Activated T-cell treated with anti-CD3 and anti-CD28 coated beads for 24 hours (primary cell): ENCODE results near the gene NDFIP1.

ENCODE experiments used
- DNase-seq: peaks from one replicate; pipeline ENCODE4 v3.0.0-alpha.2; 2020; ENCODE audit warnings: low read depth

The NDFIP1 gene

DNA sequence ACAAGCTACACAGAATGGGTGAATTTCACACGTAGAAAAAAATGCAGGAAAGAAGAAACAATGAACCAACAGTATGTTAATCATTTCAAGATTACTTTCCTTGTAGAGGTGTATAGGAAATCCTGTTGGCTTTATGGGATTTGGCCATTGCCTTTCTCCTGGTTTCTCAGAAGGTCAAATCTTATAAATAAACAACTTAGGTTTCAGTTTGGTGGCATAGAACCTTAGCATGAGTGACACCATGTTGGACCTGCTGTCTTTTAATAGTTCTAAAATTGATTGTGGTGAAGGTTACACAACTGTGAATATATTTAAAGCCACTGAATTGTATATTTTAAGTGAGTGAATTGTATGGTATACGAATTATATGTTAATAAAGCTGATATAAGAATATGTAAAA lies 16.7 kb upstream of the NDFIP1 start:
- no peak for DNase-seq

DNA sequence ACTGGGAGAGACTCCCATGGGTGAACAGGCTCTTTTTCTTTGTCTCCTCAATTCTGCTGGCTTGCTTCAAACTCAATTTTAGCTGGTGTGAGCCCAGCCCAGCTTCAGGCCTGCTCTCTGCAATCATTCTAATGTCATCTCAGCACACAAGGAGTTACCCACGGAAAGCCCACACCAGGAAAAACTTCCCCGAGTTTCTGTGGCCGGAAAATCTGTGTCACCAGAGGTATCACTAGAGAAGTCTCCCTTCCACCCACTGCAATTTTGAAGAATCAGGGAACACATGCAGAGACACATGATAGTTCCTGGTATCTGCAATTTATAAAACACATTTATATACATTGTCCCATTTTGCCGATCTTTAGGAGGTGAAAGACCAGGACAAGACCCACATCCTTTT lies 13.5 kb upstream of the NDFIP1 start:
- peak; percentile 68 for DNase-seq

DNA sequence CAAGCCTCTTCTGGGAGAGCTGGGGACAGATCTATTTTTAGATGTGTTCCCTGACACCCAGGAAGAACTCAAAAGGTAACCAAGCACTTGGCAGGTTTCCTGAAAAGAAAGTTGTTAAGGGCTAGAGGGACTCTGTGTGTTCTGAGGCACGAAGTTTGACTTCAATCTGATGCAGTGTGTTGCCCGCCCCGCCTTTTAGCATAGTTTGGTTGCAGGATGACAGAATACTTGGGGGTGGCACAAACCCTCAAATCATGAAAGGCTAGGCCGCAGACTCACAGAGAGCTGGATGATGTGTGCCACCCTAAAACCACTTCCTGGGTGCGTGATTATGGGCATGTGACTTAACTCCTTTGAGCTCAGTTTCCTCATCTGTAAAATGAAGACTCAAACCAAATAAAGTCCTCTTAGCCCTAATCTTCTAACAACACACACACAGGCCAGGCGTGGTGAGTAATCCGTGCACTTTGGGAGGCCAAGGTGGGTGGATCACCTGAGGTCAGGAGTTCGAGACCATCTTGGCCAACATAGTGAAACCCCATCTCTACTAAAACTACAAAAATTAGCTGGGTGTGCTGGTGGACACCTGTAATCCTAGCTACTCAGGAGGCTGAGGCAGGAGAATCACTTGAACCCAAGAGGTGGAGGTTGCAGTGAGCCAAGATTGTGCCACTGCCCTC lies 12.8 kb upstream of the NDFIP1 start:
- DNase-seq: peak; percentile 78

DNA sequence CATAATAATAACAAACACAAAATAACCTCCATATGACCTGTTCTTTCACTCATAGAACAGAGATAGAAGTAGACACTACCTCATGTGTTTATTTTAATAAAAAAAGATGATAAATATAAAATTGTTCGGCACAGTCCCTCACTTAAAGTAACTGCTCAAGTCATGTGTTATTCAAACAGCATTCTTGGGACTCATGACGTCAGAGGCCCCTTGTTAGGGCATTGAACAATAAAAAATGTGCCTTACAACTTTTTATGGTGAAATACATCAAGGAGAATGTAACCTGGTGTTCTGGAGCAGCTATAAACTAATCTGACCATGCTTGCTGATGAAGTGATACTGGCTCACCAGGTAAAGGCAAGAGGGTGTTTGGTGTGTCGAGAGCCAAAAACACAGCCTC lies 12.2 kb upstream of the NDFIP1 start:
- DNase-seq: no peak

DNA sequence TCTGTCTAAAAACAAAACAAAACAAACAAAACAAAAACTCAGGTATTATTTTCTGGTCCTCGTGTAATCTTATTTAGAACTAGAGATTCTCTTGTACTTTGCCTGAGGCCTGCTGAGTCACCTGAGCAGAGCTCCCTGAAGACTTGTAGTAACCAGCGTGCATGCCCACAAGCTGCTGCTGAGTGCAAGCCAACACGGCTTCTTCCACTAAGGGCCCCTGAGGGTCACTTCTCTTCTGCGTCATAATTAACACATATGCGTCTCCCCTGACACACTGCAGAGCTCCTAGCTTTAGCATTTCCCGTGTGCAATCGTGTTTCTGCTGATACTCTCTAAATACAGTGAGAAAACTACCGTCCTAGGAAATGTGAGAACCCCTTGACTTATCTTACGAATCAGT lies 10.9 kb upstream of the NDFIP1 start:
- no peak for DNase-seq

DNA sequence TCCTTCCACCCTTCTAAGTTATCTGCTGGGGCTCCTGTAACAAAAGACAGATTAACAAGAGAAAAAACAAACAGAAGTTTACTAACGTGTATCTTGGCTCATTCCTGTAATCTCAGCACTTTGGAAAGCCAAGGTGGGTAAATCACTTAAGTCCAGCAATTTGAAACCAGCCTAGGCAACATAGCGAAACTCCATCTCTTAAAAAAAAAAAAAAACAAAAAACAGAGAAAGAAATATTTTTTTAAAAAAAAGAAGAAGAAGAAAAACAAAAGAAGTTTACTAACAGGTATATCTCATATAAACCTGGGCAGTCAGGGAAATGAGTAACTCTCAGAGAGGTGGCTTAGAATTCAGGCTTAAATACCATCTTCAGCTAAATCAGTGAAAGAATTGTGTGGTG lies 10.3 kb upstream of the NDFIP1 start:
- DNase-seq: no peak

DNA sequence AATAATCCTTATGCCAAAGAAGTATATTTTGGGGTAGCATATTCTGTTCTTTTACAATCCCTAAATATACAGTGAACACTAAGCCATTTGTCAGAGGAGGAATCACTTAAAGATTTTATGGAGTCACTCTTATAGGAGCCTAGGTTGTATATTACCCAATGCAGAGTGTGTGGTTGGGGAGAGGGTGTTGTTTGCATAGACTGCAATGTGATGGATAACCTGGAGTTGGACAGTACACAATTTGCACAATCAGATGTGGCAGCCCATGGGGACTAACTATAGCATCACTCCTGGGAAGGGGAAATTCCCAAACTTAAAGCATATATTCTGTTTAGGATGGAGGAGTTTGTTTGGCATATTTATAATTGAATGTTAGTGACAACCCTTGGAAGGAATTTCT lies 9.6 kb upstream of the NDFIP1 start:
- DNase-seq: no peak

DNA sequence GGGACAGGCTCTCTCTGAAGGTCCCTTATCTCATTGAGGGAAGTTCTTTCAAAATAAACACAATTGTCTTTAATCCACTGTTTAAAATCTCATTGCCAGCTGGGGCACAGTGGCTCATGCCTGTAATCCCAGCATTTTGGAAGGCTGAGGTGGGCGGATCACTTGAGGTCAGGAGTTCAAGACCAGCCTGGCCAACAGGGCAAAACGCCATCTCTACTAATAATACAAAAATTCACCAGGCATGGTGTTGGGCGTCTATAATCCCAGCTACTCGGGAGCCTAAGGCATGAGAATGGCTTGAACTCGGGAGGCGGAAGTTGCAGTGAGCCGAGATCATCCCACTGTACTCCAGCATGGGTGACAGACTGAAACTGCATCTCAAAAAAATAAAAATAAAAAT lies 8.3 kb upstream of the NDFIP1 start:
- no peak for DNase-seq

DNA sequence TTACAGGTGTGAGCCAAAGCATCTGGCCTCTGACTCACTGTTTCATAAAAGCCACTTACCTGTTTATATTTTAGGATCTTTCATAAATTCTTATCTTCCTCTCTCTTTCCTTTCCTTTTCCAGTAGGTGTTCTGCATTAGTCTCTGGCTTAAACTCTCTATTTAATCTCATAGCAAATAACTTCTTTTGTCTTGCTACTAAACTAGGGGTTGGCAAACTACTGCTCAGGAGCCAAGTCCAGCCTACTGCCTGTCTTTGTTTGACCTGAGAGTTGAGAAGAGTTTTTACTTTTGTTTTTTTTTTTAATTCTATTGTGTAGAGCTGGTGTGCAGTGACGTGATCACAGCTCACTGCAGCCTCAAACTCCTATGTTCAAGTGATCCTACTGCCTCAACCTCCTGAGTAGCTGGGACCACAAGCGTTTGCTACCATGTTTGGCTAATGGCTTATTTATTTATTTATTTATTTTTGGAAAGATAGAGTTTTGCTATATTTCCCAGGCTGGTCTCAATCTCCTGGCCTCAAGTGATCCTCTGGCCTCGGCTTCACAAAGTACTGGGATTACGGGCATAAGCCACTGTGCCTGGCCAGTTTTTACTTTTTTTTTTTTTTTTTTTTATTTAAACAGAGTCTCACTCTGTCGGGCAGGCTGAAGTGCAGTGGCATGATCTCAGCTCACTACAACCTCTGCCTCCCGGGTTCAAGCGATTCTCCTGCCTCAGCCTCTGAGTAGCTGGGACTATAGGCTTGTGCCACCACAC lies 5.4 kb upstream of the NDFIP1 start:
- DNase-seq: no peak

DNA sequence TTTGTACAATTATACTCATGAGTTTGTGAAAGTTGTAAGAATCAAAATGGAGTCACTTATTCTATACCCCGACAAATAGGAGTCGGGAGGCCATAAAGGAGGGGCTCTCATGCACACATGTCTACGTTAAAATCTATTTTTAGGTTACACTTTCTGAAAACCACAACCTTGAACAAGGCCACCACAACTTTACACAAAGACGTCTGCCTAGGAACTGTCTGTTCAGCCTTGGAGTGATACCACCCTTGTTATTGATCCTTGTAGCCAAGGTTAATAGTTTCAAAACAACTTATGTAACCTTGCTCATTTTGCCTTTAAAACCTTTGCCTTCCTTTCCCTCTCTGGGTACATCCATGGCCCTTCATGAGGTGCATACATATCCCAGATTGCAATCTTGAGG lies 4.1 kb upstream of the NDFIP1 start:
- DNase-seq: no peak

DNA sequence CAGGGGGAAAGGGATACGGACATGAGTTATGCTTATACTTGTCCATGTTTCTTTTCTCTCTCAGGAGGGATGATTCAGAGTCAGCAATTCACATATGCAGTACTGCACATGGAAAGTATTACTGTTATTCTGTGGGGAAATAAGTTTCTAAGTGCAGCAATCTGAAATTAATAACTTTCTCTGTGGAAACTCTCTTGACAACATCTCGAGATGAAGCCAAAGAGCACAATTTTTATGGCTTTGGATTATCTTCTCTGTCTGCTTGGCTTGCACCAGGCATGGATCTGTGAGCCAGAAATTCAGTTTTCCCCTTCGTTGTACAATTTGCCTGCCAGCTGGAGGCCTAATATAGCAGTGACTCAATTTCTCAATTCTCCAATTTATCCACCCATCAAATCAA lies 2.5 kb upstream of the NDFIP1 start:
- no peak for DNase-seq

DNA sequence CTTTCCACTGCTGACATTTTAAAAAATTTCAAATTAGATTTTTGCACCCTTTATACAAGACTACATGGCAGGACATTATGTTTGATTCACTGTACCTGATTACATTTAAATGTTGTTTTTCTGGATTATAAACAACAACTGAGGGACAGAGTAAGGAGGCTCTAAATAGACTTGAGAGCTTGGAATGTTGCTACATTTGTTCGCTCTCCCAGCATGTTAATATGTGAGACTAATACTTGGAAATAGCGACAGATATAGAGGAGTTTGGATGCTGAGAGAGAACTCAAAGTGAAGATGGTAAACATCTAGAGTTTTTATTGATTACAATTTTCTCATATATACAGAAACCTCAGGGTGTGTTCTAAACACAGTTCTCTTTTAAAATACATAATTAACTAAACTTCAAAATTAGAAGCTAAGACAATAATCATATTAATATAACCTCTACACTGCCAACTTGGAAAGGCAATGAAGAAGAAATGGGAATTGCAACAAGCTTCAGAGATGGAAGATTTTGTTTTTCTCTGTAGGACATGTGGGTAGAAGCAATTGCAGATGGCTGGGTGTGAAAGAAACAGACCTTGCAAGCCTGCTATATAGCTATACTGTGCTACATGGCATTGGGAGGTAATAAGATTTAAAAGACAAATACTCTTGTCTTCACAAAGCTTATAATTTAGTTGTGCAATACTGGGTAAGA lies 1.4 kb upstream of the NDFIP1 start:
- DNase-seq: no peak

DNA sequence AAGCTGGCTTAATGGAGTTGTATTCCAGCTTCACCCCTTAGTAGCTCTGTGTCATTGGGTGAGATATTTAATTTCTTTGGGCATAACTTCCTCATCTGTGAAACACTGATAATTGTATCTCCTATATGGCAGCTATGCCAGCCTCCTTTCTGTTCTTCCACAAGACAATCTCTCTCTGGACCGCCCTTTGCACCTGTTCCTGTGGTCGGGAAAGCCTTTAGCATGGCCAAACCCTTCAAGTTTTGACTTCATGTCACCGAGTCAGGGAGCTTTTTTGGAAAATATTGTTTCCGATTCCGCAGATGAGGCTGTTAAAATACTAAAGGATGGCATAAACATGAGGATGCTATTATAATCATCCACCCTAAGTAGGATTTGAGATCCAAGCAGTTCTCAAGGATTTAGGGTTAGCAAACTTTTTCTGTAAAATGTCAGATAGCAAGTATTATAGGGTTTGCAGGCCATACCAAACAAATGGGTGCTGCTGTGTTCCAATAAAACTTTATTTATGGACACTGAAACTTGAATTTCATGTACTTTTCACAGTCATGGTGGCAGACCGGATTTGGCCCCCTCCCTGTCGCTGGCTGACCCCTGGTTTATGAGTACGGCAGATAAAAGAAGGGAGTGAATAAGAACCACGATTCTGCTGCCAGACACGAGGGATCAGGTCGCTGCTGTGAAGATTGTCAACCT lies 695 bp upstream of the NDFIP1 start:
- no peak for DNase-seq

DNA sequence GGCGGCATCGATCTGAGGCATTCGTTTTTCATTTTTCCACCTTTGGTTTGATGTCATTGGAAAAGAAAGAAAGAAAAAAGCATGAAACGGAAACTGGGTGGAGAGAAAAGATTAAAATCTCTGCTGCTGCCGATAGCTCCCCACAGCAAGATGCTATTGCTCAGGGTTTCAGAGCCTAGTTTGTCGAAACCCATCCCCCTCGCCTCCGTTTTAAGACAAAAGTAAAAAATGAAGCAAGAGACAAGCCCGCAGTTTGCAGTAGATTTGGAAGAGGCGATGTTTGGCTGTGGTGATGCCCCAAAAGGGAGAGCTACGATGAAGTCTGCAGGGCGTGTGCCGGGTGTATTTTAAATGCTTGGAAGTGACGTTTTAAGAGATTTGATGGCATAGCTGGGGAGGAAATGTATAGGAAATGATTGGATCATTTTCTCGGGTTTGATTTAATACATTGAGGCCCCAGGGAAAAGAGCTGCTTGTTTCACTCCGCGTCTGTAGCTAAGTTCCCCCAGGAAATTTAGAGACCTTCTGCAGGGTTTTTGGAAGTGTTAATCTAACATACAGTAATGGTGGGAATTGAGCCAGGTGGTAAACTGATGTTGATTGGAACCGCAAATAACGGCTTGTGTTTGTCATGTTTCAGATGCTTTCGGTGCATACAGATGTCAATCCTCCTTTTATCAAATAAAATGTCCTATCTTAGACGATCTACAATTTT lies 909 bp downstream of the NDFIP1 start:
- DNase-seq: no peak

DNA sequence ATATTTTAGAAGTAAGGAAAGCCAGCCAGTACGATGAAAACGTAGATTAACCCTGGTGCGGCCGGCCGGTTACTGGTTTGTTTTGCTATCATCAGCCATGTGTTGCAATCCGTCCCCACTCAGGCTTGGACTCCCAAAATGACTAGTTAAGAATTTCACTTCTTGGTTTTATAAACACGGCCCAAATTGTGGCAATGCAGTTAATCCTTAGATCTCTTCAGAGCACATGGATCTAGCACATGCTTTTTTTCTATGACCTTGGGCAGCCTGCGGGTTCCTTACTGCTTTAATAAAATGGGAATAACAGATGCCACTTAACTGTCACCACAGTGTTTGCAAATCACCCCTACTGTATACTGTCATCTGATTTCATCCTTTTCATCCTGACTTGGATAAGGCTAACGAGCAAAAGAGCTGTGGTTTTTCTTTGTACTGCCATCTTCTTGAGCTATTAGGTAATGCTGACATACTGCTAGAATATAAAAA lies 1.5 kb downstream of the NDFIP1 start:
- no peak for DNase-seq

DNA sequence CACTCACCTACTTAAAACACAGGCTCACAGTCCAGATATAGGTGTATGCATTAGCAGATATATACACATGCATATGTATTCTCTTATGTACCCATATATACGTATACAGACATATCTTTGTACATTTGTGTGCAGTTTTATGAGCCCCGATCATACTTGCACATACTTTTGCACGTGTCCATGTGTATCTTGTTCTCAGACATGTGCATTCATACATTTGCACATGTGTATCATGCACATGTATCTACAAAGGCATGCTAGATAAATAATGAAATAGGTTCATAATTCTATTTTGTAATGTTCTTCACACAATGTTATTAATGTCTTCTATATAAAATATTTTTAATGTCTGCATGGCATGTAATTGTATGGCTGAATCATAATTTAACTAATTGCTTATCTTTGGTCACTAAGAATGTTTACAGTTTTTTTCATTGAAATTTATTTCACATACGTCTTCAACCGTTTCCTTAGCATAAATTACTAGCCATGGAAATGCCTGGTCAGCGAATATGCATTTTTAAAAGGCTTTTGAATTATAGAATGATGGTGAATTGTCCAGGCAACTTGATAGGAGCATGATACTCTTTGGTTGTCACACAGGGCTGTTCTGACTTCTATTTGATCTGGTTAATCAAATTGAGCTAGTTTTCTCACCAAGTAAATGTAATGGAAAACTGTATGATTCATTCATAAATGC lies 2.6 kb downstream of the NDFIP1 start:
- DNase-seq: no peak

DNA sequence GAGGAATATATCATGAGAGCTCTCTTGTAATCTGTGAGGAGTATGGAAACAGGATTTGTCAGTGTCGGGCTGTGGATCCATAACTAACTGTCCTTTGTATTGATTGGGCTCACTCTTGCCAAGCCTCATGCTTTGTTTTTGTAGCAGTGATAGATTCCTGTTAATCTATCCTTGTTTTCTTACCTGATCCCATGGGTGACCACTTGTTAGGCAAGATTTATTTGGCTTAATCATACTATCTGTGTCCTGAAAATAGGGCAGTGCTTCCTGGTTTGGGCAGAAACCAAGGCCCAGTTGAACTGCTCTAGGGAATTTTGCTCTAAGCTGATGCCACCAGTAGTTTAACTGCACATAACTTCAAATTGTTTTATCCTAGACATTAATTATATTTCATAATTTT lies 6.1 kb downstream of the NDFIP1 start:
- no peak for DNase-seq

DNA sequence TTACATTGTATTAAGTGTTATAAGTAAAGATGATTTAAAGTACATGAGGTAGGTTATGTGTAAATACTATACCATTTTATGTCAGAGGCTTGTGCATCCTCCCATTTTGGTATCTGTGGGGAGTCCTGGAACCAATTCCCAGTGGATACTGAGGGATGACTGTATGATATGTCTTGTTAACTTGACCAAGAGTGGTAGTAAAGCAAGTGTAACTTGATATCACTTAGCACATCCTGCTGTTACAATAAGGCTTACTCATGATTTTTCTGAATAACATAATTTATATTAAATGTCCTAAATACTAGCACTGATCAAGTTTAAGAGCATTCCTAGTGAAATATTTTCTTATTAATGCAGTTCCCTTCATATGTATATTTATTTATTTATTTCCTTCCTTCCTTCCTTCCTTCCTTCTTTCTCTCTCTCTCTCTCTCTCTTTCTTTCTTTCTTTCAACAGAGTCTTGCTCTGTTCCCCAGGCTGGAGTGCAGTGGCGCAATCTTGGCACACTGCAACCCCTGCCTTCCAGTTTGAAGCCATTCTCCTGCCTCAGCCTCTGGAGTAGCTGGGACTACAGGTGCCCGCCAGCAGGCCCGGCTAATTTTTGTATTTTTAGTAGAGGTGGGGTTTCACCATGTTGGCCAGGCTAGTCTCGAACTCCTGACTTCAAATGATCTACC lies 7.5 kb downstream of the NDFIP1 start:
- no peak for DNase-seq

DNA sequence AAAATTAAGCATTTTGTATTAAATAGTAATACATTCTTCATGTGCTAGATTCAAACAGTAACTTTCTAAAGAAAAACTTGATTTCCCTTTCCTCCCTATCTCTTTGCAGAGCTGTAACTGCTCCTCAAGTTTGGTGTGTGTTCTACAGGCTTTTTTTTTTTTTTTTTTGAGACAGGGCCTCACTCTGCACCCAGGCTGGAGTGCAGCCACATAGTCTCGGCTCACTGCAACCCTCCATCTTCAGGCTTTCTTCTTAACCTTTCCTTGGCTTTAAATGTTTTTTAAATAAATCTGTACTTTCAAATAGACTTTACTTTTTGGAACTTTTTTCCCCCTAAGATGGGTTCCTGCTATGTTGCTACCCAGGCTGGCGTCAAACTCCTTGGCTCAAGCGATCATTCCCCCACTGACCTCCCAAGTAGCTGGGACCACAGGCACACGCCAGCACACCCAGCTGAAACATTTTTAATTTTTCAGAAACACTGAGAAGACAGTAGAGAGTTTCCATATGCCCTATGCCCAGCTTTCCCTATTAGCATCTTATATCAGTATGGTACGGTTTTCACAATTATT lies 9.1 kb downstream of the NDFIP1 start:
- DNase-seq: no peak

DNA sequence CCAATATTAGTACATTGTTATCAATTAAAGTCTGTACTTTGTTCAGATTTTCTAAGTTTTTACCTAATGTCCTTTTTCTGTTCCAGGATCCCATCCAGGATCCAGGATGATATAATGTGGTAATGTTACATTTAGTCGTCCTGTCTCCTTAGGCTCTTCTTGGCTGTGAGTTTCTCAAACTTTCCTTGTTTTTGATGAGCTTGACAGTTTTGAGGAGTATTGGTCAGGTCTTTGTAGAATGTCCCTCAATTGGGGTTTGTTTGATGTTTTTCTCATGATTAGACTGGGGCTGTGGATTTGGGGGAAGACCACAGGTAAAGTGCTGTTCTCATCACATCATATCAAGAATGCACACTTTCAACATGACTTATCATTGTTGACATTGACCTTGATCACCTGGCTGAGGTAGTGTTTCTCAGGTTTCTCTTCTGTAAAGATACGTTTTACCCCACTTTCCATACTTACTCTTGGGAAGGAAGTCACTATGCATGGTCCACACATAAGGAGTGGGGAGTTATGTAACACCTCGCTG lies 9.6 kb downstream of the NDFIP1 start:
- no peak for DNase-seq
